GM12865 (cell line): Measurements from ENCODE around the gene DCHS1.

Source experiments
- DNase-seq: peaks from one replicate; pipeline ENCODE4 v3.0.0; 2010; ENCODE audit warnings: low read depth
- H3K4me3 ChIP-seq: 2 replicates; pipeline ENCODE4 v1.5.1; 2011; ENCODE audit warnings: mild to moderate bottlenecking, low read depth, low read length, control low read depth
- TF ChIP-seq, protein P1 (sequence below): IDR thresholded peaks from 2 replicates; pipeline ENCODE4 v1.5.1; 2011; ENCODE audit warnings: low read length, control low read depth, low read depth, inconsistent platforms; ENCODE audit not compliant: insufficient read depth; ENCODE audit errors: missing control alignments

DCHS1 gene

GRCh38 chr11:6615882-6616585 is 39.6 kb downstream of the DCHS1 start:
- TF ChIP-seq, protein P1, sequence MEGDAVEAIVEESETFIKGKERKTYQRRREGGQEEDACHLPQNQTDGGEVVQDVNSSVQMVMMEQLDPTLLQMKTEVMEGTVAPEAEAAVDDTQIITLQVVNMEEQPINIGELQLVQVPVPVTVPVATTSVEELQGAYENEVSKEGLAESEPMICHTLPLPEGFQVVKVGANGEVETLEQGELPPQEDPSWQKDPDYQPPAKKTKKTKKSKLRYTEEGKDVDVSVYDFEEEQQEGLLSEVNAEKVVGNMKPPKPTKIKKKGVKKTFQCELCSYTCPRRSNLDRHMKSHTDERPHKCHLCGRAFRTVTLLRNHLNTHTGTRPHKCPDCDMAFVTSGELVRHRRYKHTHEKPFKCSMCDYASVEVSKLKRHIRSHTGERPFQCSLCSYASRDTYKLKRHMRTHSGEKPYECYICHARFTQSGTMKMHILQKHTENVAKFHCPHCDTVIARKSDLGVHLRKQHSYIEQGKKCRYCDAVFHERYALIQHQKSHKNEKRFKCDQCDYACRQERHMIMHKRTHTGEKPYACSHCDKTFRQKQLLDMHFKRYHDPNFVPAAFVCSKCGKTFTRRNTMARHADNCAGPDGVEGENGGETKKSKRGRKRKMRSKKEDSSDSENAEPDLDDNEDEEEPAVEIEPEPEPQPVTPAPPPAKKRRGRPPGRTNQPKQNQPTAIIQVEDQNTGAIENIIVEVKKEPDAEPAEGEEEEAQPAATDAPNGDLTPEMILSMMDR: no peak
- no peak overlapping the region for H3K4me3 ChIP-seq
- no peak for DNase-seq

GRCh38 chr11:6615046-6615445 is 40.6 kb downstream of the DCHS1 start:
- DNase-seq: no peak
- H3K4me3 ChIP-seq: no peak overlapping the region
- TF ChIP-seq, protein P1: no peak

DNA sequence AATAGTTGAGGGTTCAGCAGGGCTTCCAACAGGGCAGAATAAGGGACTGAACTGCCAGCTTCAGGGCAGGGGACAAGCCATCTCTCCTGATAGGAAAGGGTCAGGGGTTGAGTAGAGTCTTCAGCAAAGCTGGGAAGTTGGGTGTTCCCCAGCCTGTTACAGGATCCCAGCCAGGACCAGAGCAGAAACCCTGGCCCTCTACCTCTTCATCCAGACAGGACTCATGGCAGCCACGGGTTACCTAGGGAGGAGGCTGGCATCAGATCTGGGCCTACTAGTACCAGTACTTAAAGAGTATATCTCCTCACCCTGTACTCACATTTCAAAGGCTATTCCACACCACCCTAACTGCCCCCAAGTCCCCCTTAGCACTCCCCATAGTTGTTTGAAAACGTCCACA is 41.2 kb downstream of the DCHS1 start:
- TF ChIP-seq, protein P1: no peak
- DNase-seq: no peak
- no peak overlapping the region for H3K4me3 ChIP-seq

DNA sequence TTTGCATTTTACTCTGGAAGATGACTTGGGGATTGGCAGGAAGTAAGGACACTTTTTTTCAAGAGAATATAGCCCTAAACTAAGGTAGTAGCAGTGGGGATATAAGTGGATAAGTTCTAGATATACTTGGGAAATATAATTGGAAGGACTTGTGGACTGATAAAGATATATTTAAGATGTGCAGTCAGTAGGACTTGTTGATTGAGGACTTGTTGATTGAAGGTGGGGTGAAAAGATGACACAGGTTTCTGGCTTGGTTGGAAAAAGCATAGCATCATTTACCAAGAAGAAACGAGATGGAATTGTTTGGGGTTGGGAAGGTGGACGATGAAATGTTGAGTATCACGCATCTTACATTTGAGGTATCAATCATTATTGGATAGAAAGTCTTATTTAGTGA is 42.1 kb downstream of the DCHS1 start:
- TF ChIP-seq, protein P1: no peak
- no peak for DNase-seq
- H3K4me3 ChIP-seq: no peak overlapping the region

DNA sequence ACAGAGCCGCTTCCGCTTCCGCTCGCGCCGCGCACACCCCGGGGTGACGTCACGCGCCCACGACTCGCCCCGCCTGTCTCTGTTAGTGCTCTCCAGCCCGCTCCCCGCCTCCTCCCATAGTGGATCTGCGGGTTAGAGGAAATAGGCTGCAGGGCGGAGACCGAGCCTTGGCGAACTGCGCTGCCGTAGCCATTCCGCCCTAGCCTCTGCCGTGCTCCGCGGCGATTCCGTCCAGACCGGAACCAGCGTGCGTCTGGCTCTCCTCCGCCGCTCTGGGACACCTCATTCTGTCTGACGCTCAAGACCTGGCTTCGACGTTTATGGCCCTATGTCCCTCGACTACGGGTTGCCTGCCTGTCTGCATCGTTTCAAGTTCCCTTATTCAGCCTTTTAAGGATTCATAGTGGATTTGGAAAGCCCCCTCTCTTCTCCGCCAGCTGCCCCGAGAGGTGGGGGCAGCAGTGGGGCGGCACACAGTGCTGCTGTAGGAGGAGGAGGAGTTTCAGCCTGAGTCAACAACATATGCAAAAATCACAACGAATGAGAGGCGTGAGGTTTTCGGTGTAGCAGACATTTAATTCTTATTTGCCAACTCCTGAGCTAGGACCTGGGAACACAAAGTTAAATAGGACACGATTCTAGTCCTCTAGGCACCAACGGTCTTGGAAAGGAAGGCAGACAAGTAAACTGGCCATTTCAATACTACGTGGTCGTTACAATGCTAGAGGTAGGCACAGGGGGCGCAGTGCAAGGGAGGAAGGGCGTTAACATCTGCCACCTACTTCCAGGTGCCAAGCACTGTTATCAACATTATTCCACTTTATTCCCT is 43.2 kb downstream of the DCHS1 start, which contains the start of gene TAF10:
TAF10 (minus strand) TSS at position 4 of the 829 bp plus-strand sequence. CDS start 27 bp downstream, outside the sequence.
- peak; percentile 96 for DNase-seq
- peak within 1 kb of the TSS; percentile 84 for H3K4me3 ChIP-seq
- TF ChIP-seq, protein P1: peak; percentile 63

DNA sequence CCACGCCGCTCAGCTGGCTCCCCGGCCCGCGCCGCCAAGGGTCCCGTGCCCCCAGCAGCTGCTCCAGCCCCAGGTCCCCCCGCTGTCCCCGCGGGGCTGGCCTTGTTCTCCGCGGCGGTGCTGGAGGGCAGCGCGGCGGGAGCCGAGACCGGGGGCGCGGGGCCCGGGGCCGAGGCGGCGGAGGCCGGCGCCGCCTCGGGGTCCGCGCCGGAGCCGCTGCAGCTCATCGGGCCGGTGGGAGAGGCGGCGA is 43.7 kb downstream of the DCHS1 start:
- TF ChIP-seq, protein P1: no peak
- DNase-seq: no peak
- peak overlapping the region; percentile 84 for H3K4me3 ChIP-seq
